ENCODE data around the gene VARS2. TPM values are rescaled to one million over a fixed set of nuclear protein-coding genes. Genes with fewer than 3 reads are reported as not detected.
A peak's percentile ranks its signal among the peaks of the same experiment; 100 is the strongest.
"Not testable (repeated sequence)": the region's sequence is repeated elsewhere in the genome, so short reads cannot be mapped to it uniquely, and the experiment has no call there.

VARS2 gene
- total RNA-seq (19.8 TPM), polyA plus RNA-seq (10 to 100 TPM; 12.9 to 20.7 (median 15.9) TPM)

DNA sequence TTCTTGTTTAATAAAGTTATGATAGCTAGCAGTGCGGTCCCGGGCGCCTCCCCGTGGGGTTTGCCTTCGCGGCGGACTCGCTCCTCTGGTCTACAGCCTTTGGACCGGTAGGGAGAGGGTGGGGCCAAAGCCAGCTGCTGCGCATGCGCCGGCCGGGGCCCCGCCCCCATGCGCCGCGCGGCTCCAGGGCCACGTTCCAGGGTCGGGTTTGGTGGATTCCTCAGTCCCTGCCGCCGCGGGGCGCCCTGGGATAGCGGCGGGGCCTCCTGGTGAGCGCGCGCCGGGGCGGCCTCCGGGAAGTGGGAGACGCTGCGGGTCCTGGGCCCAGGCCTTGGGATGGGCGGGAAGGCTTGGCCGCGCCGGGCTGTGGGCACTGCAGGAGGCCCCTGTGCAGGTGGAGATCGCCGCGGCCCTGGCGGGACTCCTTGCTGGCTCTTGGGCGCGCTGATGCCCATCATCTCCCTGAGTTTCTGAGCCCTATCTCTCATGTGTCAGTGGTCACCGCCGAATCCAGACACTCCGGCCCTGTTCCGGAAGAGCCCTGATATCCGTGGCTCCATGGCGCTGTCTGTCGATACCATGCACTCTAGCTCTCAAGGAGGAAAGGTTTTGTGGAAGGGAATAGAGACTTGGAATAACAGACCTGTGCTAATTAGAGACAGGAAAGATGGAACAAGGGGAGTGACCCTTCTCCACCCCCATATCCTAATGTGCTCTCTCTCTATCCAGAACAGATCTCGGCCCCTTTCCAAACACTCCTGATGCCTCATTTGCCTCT, at the start of gene VARS2:
Gene VARS2, plus strand, starts transcription at position 163 of the 778 bp plus-strand sequence. Its CDS starts 599 bp downstream, at position 762.
- ATAC-seq (ENCODE audit: low read depth in 2 of 2) (peak; percentile 91 to 93), DNase-seq (peak; percentile 86 to 88 (median 87))
- Mint-ChIP-seq H3K27ac (peak within 1 kb of the TSS; percentile 89 to 93 (median 92)), H3K4me1 (peaks cover 6 to 51% (median 29%) of the 10 kb centered on the region in 4 donors), H3K9me3 (no peaks in the 10 kb centered on the region), H3K4me3 (peak within 1 kb of the TSS; percentile 92 to 96 (median 93)), H3K27me3 (no peaks in the 10 kb centered on the region), H3K36me3 (peaks cover 33% of the 10 kb centered on the region)
- Histone ChIP-seq H3K9me3 (ENCODE audit: control insufficient read depth in 2 of 2, low read length in 2 of 2) (no peaks in the 10 kb centered on the region), H3K27ac (ENCODE audit: insufficient read depth, low read length, poor library complexity, severe bottlenecking) (peak within 1 kb of the TSS; percentile 70), H3K4me1 (ENCODE audit: control insufficient read depth, insufficient read depth, low read length, poor library complexity, severe bottlenecking) (peaks cover 20% of the 10 kb centered on the region), H3K27me3 (ENCODE audit: control insufficient read depth, insufficient read depth, low read length) (no peaks in the 10 kb centered on the region), H3K4me3 (ENCODE audit: low read depth, low read length) (peak within 1 kb of the TSS; percentile 88), H3K36me3 (ENCODE audit: control insufficient read depth, insufficient read depth, low read length) (peaks cover 24% of the 10 kb centered on the region)

DNA sequence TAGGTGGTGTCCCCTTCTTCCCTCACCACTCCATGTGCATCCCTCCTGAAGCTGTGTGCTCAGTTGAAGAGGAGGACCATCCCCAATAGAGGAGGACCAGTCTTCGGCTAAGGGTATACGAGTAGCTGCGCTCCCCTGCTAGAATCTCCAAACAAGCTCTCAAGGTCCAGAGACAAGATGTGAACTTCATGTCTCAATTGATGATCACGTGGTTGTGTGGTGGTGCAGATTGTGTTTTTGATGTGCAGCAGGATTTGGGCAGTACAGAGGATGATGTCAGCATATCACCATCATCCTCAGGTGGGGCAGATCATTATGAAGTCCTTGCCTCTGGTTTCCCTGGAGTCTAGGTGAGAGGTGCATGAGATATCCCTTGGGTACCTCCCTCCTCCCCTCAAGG, 49.7 kb upstream of the VARS2 start:
- no peaks in the 10 kb centered on the region for H3K4me1 Mint-ChIP-seq
- ATAC-seq (ENCODE audit: low read depth in 2 of 2): no peak
- H3K4me1 ChIP-seq (ENCODE audit: control insufficient read depth, insufficient read depth, low read length, poor library complexity, severe bottlenecking): no peaks in the 10 kb centered on the region

DNA sequence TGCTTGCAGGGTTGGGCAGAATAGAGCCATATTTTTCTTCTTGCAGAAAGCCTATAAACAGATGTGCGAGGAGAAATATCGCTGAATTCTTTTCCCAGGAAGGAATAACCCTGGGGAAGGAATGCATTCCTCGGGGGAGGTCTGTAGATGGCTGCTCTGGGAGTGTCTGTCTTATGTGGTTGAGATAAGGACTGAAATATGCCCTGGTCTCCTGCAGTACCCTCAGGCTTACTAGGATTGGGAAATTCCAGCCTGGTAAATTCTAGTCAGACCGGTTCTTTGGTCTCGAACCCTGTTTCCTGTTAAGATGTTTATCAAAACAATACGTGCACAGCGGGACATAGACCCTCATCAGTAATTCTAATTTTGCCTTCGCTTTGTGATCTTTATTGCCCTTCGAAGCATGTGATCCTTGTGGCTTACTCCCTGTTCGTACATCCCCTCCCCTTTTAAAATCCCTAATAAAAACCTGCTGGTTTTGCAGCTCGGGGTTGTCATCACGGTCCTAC, 44.7 kb upstream of the VARS2 start:
- peaks cover 0 to 37% (median 11%) of the 10 kb centered on the region in 7 donors for H3K9me3 Mint-ChIP-seq
- ATAC-seq (ENCODE audit: low read depth in 2 of 2); H3K4me3 ChIP-seq (ENCODE audit: low read depth, low read length); H3K4me1 ChIP-seq (ENCODE audit: control insufficient read depth, insufficient read depth, low read length, poor library complexity, severe bottlenecking); H3K27ac ChIP-seq (ENCODE audit: insufficient read depth, low read length, poor library complexity, severe bottlenecking); H3K27ac Mint-ChIP-seq; H3K27me3 ChIP-seq (ENCODE audit: control insufficient read depth, insufficient read depth, low read length); H3K36me3 Mint-ChIP-seq; H3K4me3 Mint-ChIP-seq; H3K36me3 ChIP-seq (ENCODE audit: control insufficient read depth, insufficient read depth, low read length); DNase-seq; H3K4me1 Mint-ChIP-seq: not testable (repeated sequence)
- H3K27me3 Mint-ChIP-seq: peaks cover 26% of the 10 kb centered on the region
- H3K9me3 ChIP-seq (ENCODE audit: control insufficient read depth in 2 of 2, low read length in 2 of 2): peaks cover 9 to 26% of the 10 kb centered on the region in 2 experiments

More for the DNA sequence above, 49.7 kb upstream of the VARS2 start:
- no peak overlapping the region for H3K27ac ChIP-seq (ENCODE audit: insufficient read depth, low read length, poor library complexity, severe bottlenecking)
- no peak overlapping the region for H3K4me3 Mint-ChIP-seq
- H3K36me3 Mint-ChIP-seq: peaks cover 3% of the 10 kb centered on the region
- DNase-seq: no peak
- peaks cover 0 to 16% (median 9%) of the 10 kb centered on the region in 7 donors for H3K9me3 Mint-ChIP-seq
- H3K27ac Mint-ChIP-seq: no peak overlapping the region
- H3K27me3 Mint-ChIP-seq: peaks cover 8% of the 10 kb centered on the region
- H3K36me3 ChIP-seq (ENCODE audit: control insufficient read depth, insufficient read depth, low read length): no peaks in the 10 kb centered on the region
- peaks cover 2% of the 10 kb centered on the region for H3K27me3 ChIP-seq (ENCODE audit: control insufficient read depth, insufficient read depth, low read length)
- peaks cover 4 to 10% of the 10 kb centered on the region in 2 experiments for H3K9me3 ChIP-seq (ENCODE audit: control insufficient read depth in 2 of 2, low read length in 2 of 2)
- H3K4me3 ChIP-seq (ENCODE audit: low read depth, low read length): no peak overlapping the region

DNA sequence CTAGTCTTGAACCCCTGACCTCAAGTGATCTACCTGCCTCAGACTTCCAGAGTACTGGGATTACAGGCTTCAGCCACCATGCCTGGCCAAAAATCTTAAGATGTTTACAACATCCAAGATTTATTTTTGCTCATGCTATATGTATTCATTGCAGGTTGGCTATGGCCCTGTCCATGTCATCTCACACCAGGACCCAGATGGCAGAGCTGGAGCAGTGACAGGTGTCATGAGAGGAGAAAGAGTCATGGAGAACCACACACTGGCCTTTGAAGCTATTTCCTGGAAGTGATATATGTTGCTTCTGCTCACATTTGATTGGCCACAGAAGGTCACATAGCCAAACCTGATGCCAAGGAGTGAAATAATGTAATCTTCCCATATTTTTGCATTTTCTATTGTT, 43.5 kb upstream of the VARS2 start:
- H3K27ac Mint-ChIP-seq: no peak overlapping the region

GRCh38 chr6:30871592-30872183, 42.4 kb upstream of the VARS2 start:
- Histone ChIP-seq H3K4me3 (ENCODE audit: low read depth, low read length) (no peak overlapping the region), H3K27me3 (ENCODE audit: control insufficient read depth, insufficient read depth, low read length) (no peaks in the 10 kb centered on the region), H3K36me3 (ENCODE audit: control insufficient read depth, insufficient read depth, low read length) (no peaks in the 10 kb centered on the region), H3K9me3 (ENCODE audit: control insufficient read depth in 2 of 2, low read length in 2 of 2) (peaks cover 9 to 26% of the 10 kb centered on the region in 2 experiments), H3K27ac (ENCODE audit: insufficient read depth, low read length, poor library complexity, severe bottlenecking) (no peak overlapping the region), H3K4me1 (ENCODE audit: control insufficient read depth, insufficient read depth, low read length, poor library complexity, severe bottlenecking) (no peaks in the 10 kb centered on the region)
- Mint-ChIP-seq H3K9me3 (peaks cover 0 to 37% (median 11%) of the 10 kb centered on the region in 7 donors), H3K27me3 (peaks cover 26% of the 10 kb centered on the region), H3K36me3 (peaks cover 8% of the 10 kb centered on the region), H3K4me3 (peak overlapping the region in 1 of 4 donors; percentile 40), H3K4me1 (peaks cover 0 to 10% (median 8%) of the 10 kb centered on the region in 4 donors), H3K27ac (no peak overlapping the region)
- ATAC-seq (ENCODE audit: low read depth in 2 of 2) (no peak), DNase-seq (no peak)

More for the DNA sequence above, 43.5 kb upstream of the VARS2 start:
- DNase-seq (no peak), ATAC-seq (ENCODE audit: low read depth in 2 of 2) (no peak)
- Histone ChIP-seq H3K4me3 (ENCODE audit: low read depth, low read length) (no peak overlapping the region), H3K27me3 (ENCODE audit: control insufficient read depth, insufficient read depth, low read length) (no peaks in the 10 kb centered on the region), H3K4me1 (ENCODE audit: control insufficient read depth, insufficient read depth, low read length, poor library complexity, severe bottlenecking) (no peaks in the 10 kb centered on the region), H3K36me3 (ENCODE audit: control insufficient read depth, insufficient read depth, low read length) (no peaks in the 10 kb centered on the region), H3K27ac (ENCODE audit: insufficient read depth, low read length, poor library complexity, severe bottlenecking) (no peak overlapping the region), H3K9me3 (ENCODE audit: control insufficient read depth in 2 of 2, low read length in 2 of 2) (peaks cover 9 to 26% of the 10 kb centered on the region in 2 experiments)
- Mint-ChIP-seq H3K4me3 (no peak overlapping the region), H3K36me3 (peaks cover 8% of the 10 kb centered on the region), H3K27me3 (peaks cover 26% of the 10 kb centered on the region), H3K4me1 (peaks cover 0 to 7% (median 5%) of the 10 kb centered on the region in 4 donors), H3K9me3 (peaks cover 0 to 37% (median 11%) of the 10 kb centered on the region in 7 donors)

GRCh38 chr6:30873137-30873640, 40.8 kb upstream of the VARS2 start:
- H3K4me3 Mint-ChIP-seq: no peak overlapping the region
- peaks cover 0 to 23% (median 15%) of the 10 kb centered on the region in 4 donors for H3K4me1 Mint-ChIP-seq
- H3K27ac Mint-ChIP-seq: no peak overlapping the region

DNA sequence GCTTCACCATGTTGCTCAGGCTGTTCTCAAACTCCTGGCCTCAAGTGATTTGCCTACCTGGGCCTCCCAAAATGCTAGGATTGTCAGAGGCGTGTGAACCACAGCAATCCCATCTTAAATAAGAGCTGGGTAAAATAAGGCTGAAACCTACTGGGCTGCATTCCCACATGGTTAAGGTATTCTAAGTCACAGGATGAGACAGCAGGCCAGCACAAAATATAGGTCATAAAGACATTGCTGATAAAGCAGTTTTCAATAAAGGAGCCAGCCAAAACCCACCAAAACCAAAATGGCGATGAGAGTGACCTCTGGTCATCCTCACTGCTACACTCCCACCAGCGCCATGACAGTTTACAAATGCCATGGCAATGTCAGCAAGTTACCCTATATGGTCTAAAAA, 40.2 kb upstream of the VARS2 start:
- Mint-ChIP-seq H3K9me3 (peaks cover 0 to 37% (median 8%) of the 10 kb centered on the region in 7 donors), H3K27me3 (peaks cover 18% of the 10 kb centered on the region), H3K4me1 (peaks cover 0 to 29% (median 16%) of the 10 kb centered on the region in 4 donors)
- Histone ChIP-seq H3K9me3 (ENCODE audit: control insufficient read depth in 2 of 2, low read length in 2 of 2) (peaks cover 9 to 21% of the 10 kb centered on the region in 2 experiments), H3K4me1 (ENCODE audit: control insufficient read depth, insufficient read depth, low read length, poor library complexity, severe bottlenecking) (peaks cover 10% of the 10 kb centered on the region)
- not testable (repeated sequence) for H3K36me3 ChIP-seq (ENCODE audit: control insufficient read depth, insufficient read depth, low read length); ATAC-seq (ENCODE audit: low read depth in 2 of 2); DNase-seq; H3K4me3 Mint-ChIP-seq; H3K27ac Mint-ChIP-seq; H3K27ac ChIP-seq (ENCODE audit: insufficient read depth, low read length, poor library complexity, severe bottlenecking); H3K36me3 Mint-ChIP-seq; H3K4me3 ChIP-seq (ENCODE audit: low read depth, low read length); H3K27me3 ChIP-seq (ENCODE audit: control insufficient read depth, insufficient read depth, low read length)

More at GRCh38 chr6:30873137-30873640, 40.8 kb upstream of the VARS2 start:
- Histone ChIP-seq H3K4me3 (ENCODE audit: low read depth, low read length) (no peak overlapping the region), H3K27me3 (ENCODE audit: control insufficient read depth, insufficient read depth, low read length) (no peaks in the 10 kb centered on the region), H3K27ac (ENCODE audit: insufficient read depth, low read length, poor library complexity, severe bottlenecking) (no peak overlapping the region), H3K36me3 (ENCODE audit: control insufficient read depth, insufficient read depth, low read length) (no peaks in the 10 kb centered on the region), H3K4me1 (ENCODE audit: control insufficient read depth, insufficient read depth, low read length, poor library complexity, severe bottlenecking) (peaks cover 10% of the 10 kb centered on the region), H3K9me3 (ENCODE audit: control insufficient read depth in 2 of 2, low read length in 2 of 2) (peaks cover 9 to 26% of the 10 kb centered on the region in 2 experiments)
- ATAC-seq (ENCODE audit: low read depth in 2 of 2): no peak
- DNase-seq: no peak
- H3K27me3 Mint-ChIP-seq: peaks cover 20% of the 10 kb centered on the region
- H3K36me3 Mint-ChIP-seq: peaks cover 8% of the 10 kb centered on the region
- peaks cover 0 to 37% (median 8%) of the 10 kb centered on the region in 7 donors for H3K9me3 Mint-ChIP-seq
